ENCODE data around the gene PRKCB.

- TF ChIP-seq CTCF (IDR thresholded peaks at IDR 0.05): no peak
- no peak for TF ChIP-seq POLR2A (IDR thresholded peaks at IDR 0.05)
These were observed 236.0 kb downstream of the PRKCB start for GRCh38 chr16:24071666-24072360.

Measured in thyroid gland (tissue), 4 donors.